ENCODE results near the gene MSX1. TPM values are rescaled to one million over a fixed set of nuclear protein-coding genes. Genes with fewer than 3 reads are reported as not detected.

Gene MSX1
- total and polyA plus RNA-seq, 2 of the 8 experiments (the other 6 are each of a cell fraction or from before 2014, with no cell fraction given): 0.47 TPM; not detected in 1

DNA sequence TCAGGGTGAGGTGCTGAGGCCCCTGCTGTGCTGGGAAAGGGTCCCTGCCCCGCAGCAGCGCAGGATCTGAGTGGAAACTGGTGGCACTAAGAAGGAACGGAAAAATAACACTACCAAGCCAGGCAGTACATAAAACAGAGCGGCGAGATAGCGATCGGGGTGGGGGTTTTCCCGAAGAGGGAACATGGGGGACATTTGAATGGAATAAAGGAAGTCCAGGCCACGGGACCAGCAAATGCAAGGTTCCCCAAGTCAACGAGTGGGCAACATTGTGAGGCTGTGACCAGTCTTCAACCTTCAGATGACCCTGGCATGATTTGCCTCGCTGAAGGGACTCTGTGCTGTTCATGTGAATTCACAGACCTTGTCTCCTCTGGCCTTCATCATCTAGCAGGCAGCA is 13.7 kb downstream of the MSX1 start (continued):
- TF ChIP-seq, protein P1, sequence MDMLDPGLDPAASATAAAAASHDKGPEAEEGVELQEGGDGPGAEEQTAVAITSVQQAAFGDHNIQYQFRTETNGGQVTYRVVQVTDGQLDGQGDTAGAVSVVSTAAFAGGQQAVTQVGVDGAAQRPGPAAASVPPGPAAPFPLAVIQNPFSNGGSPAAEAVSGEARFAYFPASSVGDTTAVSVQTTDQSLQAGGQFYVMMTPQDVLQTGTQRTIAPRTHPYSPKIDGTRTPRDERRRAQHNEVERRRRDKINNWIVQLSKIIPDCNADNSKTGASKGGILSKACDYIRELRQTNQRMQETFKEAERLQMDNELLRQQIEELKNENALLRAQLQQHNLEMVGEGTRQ (IDR thresholded peaks at IDR 0.05; ENCODE audit: low read length): no peak
- TF ChIP-seq, protein P2, sequence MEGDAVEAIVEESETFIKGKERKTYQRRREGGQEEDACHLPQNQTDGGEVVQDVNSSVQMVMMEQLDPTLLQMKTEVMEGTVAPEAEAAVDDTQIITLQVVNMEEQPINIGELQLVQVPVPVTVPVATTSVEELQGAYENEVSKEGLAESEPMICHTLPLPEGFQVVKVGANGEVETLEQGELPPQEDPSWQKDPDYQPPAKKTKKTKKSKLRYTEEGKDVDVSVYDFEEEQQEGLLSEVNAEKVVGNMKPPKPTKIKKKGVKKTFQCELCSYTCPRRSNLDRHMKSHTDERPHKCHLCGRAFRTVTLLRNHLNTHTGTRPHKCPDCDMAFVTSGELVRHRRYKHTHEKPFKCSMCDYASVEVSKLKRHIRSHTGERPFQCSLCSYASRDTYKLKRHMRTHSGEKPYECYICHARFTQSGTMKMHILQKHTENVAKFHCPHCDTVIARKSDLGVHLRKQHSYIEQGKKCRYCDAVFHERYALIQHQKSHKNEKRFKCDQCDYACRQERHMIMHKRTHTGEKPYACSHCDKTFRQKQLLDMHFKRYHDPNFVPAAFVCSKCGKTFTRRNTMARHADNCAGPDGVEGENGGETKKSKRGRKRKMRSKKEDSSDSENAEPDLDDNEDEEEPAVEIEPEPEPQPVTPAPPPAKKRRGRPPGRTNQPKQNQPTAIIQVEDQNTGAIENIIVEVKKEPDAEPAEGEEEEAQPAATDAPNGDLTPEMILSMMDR (IDR thresholded peaks at IDR 0.05; ENCODE audit: control extremely low read depth in 1 of 3, insufficient read depth in 1 of 3, low read depth in 1 of 3, low read length in 3 of 3): no peak
- TF ChIP-seq KDM4A (IDR thresholded peaks at IDR 0.05; ENCODE audit: low read depth, low read length, severe bottlenecking): no peak
- no peak for TF ChIP-seq SIRT6 (IDR thresholded peaks at IDR 0.05; ENCODE audit: low read length)
- TF ChIP-seq SAP30 (IDR thresholded peaks at IDR 0.05; ENCODE audit: insufficient read depth, insufficient replicate concordance, low read length): no peak
- no peak for TF ChIP-seq RFX5 (IDR thresholded peaks at IDR 0.05; ENCODE audit: borderline replicate concordance, low read depth, low read length)
- no peak for TF ChIP-seq BRCA1 (IDR thresholded peaks at IDR 0.05; ENCODE audit: low read depth, low read length)
- TF ChIP-seq SP2 (IDR thresholded peaks at IDR 0.05; ENCODE audit: low read length): no peak
- no peak for TF ChIP-seq RXRA (IDR thresholded peaks at IDR 0.05; ENCODE audit: insufficient read depth, low read depth, low read length)
